A549 (cell line): ENCODE data around the gene ZFY. TPM values are rescaled to one million over a fixed set of nuclear protein-coding genes. Genes with fewer than 3 reads are reported as not detected.

Experiments
- ATAC-seq, 2 experiments: fragments of 200-7000 bp in 1 of 2; fragments of >200 bp in 1 of 2; cut with Nextera tagmentation in 1 of 2; cut with Tn5 transposase in 1 of 2; 3 replicates each; pipeline versions ENCODE4 v1.8.0 to v1.9.1; 2018 to 2020; ENCODE audit warnings: mild to moderate bottlenecking in 1 of 2, moderate library complexity in 1 of 2
- CTCF ChIA-PET: fragments of 300-600 bp; sonication (Branson Sonifier 250); formaldehyde crosslinking; extraction: SDS; loops from one replicate; lab custom pipeline; 2021; ENCODE audit warnings: antibody characterized with exemption, inconsistent platforms; lab: Yijun Ruan, JAX
- POLR2A ChIA-PET: fragments of 350-600 bp; formaldehyde crosslinking; extraction: SDS; loops from one replicate; lab custom pipeline; 2021; ENCODE audit warnings: antibody characterized with exemption, inconsistent platforms; lab: Yijun Ruan, JAX
- DNase-seq, 2 experiments: peaks; one replicate each; pipeline versions ENCODE4 v3.0.0 to v3.0.0-alpha.2; 2011 to 2016; ENCODE audit warnings: low read depth in 1 of 2, low spot score in 1 of 2
- FAIRE-seq: peaks from 2 replicates; lab custom pipeline; 2011; peaks lifted over from hg19 to GRCh38; lab: Jason Lieb, UNC
- H3K27ac ChIP-seq, 2 experiments: fragments of >200 bp; sonication (Bioruptor Twin); formaldehyde crosslinking; 3 replicates each; pipeline ENCODE4 v1.5.1; 2016 to 2017
- H3K4me1 ChIP-seq: fragments of >200 bp; sonication (Bioruptor Twin); formaldehyde crosslinking; 3 replicates; pipeline ENCODE4 v1.6.1; 2016
- H3K4me2 ChIP-seq: fragments of >200 bp; sonication (Bioruptor Twin); formaldehyde crosslinking; 3 replicates; pipeline ENCODE4 v1.6.1; 2016
- H3K4me3 ChIP-seq: fragments of >200 bp; sonication (Bioruptor Twin); formaldehyde crosslinking; 3 replicates; pipeline ENCODE4 v1.5.1; 2016
- H3K9me3 ChIP-seq: fragments of >200 bp; sonication (Bioruptor Twin); formaldehyde crosslinking; 3 replicates; pipeline ENCODE4 v1.6.1; 2016
- BCL3 ChIP-seq: fragments of >200 bp; sonication (Bioruptor Twin); formaldehyde crosslinking; IDR thresholded peaks from 3 replicates; pipeline ENCODE4 v1.6.1; 2016
- BHLHE40 ChIP-seq: IDR thresholded peaks from 2 replicates; pipeline ENCODE4 v1.6.1; 2012; ENCODE audit warnings: low read depth, low read length, inconsistent platforms
- CBX2 ChIP-seq: fragments of 200-600 bp; sonication (generic); IDR thresholded peaks from 2 replicates; pipeline ENCODE4 v1.6.1; 2016; ENCODE audit warnings: low read depth, mild to moderate bottlenecking, borderline replicate concordance
- CBX8 ChIP-seq: fragments of 200-600 bp; sonication (generic); IDR thresholded peaks from 2 replicates; pipeline ENCODE4 v1.6.1; 2016
- CTCF ChIP-seq: fragments of >200 bp; sonication (Bioruptor Twin); formaldehyde crosslinking; IDR thresholded peaks from 3 replicates; pipeline ENCODE4 v1.5.1; 2016
- EHF ChIP-seq: fragments of 250-450 bp; sonication (Bioruptor Pico); IDR thresholded peaks from 2 replicates; pipeline ENCODE4 v1.5.0; 2020; ENCODE audit warnings: mild to moderate bottlenecking
- FOSB ChIP-seq: fragments of 250-450 bp; sonication (Bioruptor Pico); IDR thresholded peaks from 2 replicates; pipeline ENCODE4 v1.5.0; 2020; ENCODE audit warnings: mild to moderate bottlenecking, moderate library complexity
- FOXS1 ChIP-seq: fragments of 250-450 bp; sonication (Bioruptor Pico); IDR thresholded peaks from 2 replicates; pipeline ENCODE4 v1.5.0; 2020; ENCODE audit warnings: mild to moderate bottlenecking, moderate library complexity
- GATA3 ChIP-seq: IDR thresholded peaks from 2 replicates; pipeline ENCODE4 v1.6.1; 2012; ENCODE audit warnings: borderline replicate concordance
- HDAC2 ChIP-seq: fragments of 200-600 bp; sonication (generic); IDR thresholded peaks from 2 replicates; pipeline ENCODE4 v1.6.1; 2016
- HES2 ChIP-seq: fragments of >200 bp; sonication (Bioruptor Twin); formaldehyde crosslinking; IDR thresholded peaks from 2 replicates; pipeline ENCODE4 v1.6.1; 2016
- HEYL ChIP-seq: fragments of 250-450 bp; sonication (Bioruptor Pico); IDR thresholded peaks from 2 replicates; pipeline ENCODE4 v1.8.0; 2021; ENCODE audit warnings: mild to moderate bottlenecking, moderate library complexity
- HMGXB4 ChIP-seq: fragments of 250-450 bp; sonication (Bioruptor Pico); IDR thresholded peaks from 2 replicates; pipeline ENCODE4 v1.5.0; 2021; ENCODE audit warnings: mild to moderate bottlenecking, moderate library complexity, borderline replicate concordance
- JUN ChIP-seq, 2 experiments: fragments of >200 bp; sonication (Bioruptor Twin); formaldehyde crosslinking; IDR thresholded peaks; 2 replicates in 1 of 2; 3 replicates in 1 of 2; pipeline ENCODE4 v1.6.1; 2016 to 2017
- MAX ChIP-seq: IDR thresholded peaks from 2 replicates; pipeline ENCODE4 v1.6.1; 2012
- NPAS2 ChIP-seq: fragments of 250-450 bp; sonication (Bioruptor Pico); IDR thresholded peaks from 2 replicates; pipeline ENCODE4 v1.8.0; 2022; ENCODE audit warnings: mild to moderate bottlenecking, moderate library complexity, borderline replicate concordance
- PHF8 ChIP-seq: fragments of 200-600 bp; sonication (generic); IDR thresholded peaks from 2 replicates; pipeline ENCODE4 v1.6.1; 2016; ENCODE audit warnings: low read depth, mild to moderate bottlenecking, antibody characterized with exemption, moderate library complexity, borderline replicate concordance
- RFX5 ChIP-seq: fragments of 450-650 bp; IDR thresholded peaks from 2 replicates; pipeline ENCODE4 v1.7.1; 2014; ENCODE audit warnings: antibody characterized with exemption, mild to moderate bottlenecking, moderate library complexity
- SMC3 ChIP-seq: fragments of >200 bp; sonication (Bioruptor Twin); formaldehyde crosslinking; IDR thresholded peaks from 3 replicates; pipeline ENCODE4 v1.6.1; 2018; ENCODE audit warnings: inconsistent platforms
- ZC3H11A ChIP-seq: fragments of 450-650 bp; IDR thresholded peaks from 2 replicates; pipeline ENCODE4 v1.6.1; 2014; ENCODE audit warnings: antibody characterized with exemption, mild to moderate bottlenecking
- ZFP36 ChIP-seq: fragments of 450-650 bp; IDR thresholded peaks from 2 replicates; pipeline ENCODE4 v1.6.1; 2014; ENCODE audit warnings: borderline replicate concordance; ENCODE audit not compliant: partially characterized antibody
- ZNF302 ChIP-seq: fragments of 250-450 bp; sonication (Bioruptor Pico); IDR thresholded peaks from 2 replicates; pipeline ENCODE4 v1.9.0; 2021; ENCODE audit warnings: inconsistent platforms, mild to moderate bottlenecking, moderate library complexity
- ZSCAN20 ChIP-seq: fragments of 250-450 bp; sonication (Bioruptor Pico); IDR thresholded peaks from 2 replicates; pipeline ENCODE4 v1.8.0; 2022; ENCODE audit warnings: mild to moderate bottlenecking, moderate library complexity
- WGBS: methylation state at CpG from one replicate; pipeline ENCODE4 v1.1.6; 2017; ENCODE audit errors: missing lambda C conversion rate; 5-methylcytosine and 5-hydroxymethylcytosine counted together
- polyA plus RNA-seq, 4 experiments: library from polyadenylated mRNA; depleted of rRNA in 3 of 4; stranded (reverse); fragments of >200 nt; fragmentation: RNase III in 1 of 4; extraction: RNeasy Plus Mini Kit Qiagen cat#74134 plus additional on column Dnase treatment in 1 of 4; gene quantifications; 2 replicates in 3 of 4; 3 replicates in 1 of 4; pipeline ENCODE4 v1.2.3, GENCODE V29; 2011 to 2017

The ZFY gene
- polyA plus RNA-seq, 2 of the 4 experiments (the other 2 are of a cell fraction), result 3.0 to 11.3 TPM

- TF ChIP-seq HDAC2 (no peak), GATA3 (no peak), ZNF302 (CRISPR knock-in tag) (no peak), CBX2 (no peak), HMGXB4 (no peak), EHF (no peak), BHLHE40 (no peak), CTCF (no peak), CBX8 (no peak)
- ATAC-seq (peak in 1 of 2 experiments; percentile 30; a peak in 2 of 6 replicates), DNase-seq (no peak), FAIRE-seq (no peak)
- Histone ChIP-seq H3K4me2 (peak overlapping the region; percentile 85), H3K4me3 (no peak overlapping the region), H3K27ac (no peak overlapping the region), H3K9me3 (no peaks in the 10 kb centered on the region), H3K4me1 (peaks cover 14% of the 10 kb centered on the region)
- ChIA-PET CTCF (no interaction called here), POLR2A (no interaction called here)
Measured at GRCh38 chrY:3002190-3002589, 67.0 kb downstream of the ZFY start.

GRCh38 chrY:3002680-3003515 lies 67.7 kb downstream of the ZFY start:
- H3K4me1 ChIP-seq, result peaks cover 14% of the 10 kb centered on the region
- peak overlapping the region; percentile 85 for H3K4me2 ChIP-seq
- CTCF ChIA-PET, result no interaction called here
- H3K27ac ChIP-seq, result peak overlapping the region; percentile 63 to 77
- TF ChIP-seq FOXS1 (CRISPR knock-in tag) (no peak), SMC3 (no peak), PHF8 (no peak), CBX2 (no peak), MAX (no peak), RFX5 (no peak), NPAS2 (CRISPR knock-in tag) (no peak), JUN (IDR thresholded peaks at IDR 0.05) (no peak)
- DNase-seq (peak in 1 of 2 experiments; percentile 4), FAIRE-seq (no peak), ATAC-seq (peak; percentile 60 to 81; a peak in 5 of 6 replicates)
- H3K4me3 ChIP-seq, result peak overlapping the region; percentile 38
- 4% methylated on average over 6 of the region's 15 CpGs for WGBS
- H3K9me3 ChIP-seq, result no peaks in the 10 kb centered on the region
- POLR2A ChIA-PET, result no interaction called here

GRCh38 chrY:3003516-3003830 lies 68.3 kb downstream of the ZFY start:
- TF ChIP-seq ZSCAN20 (CRISPR knock-in tag) (no peak), ZNF302 (CRISPR knock-in tag) (no peak), NPAS2 (CRISPR knock-in tag) (no peak), HEYL (no peak), ZFP36 (no peak), FOSB (CRISPR knock-in tag) (no peak), HES2 (no peak), MAX (no peak), BCL3 (no peak), ZC3H11A (no peak)
- ChIA-PET POLR2A (no interaction called here), CTCF (no interaction called here)
- DNase-seq (no peak), FAIRE-seq (no peak), ATAC-seq (no peak)
- H3K4me2 ChIP-seq, result peak overlapping the region; percentile 85
- H3K4me1 ChIP-seq, result peaks cover 14% of the 10 kb centered on the region
- peak overlapping the region; percentile 63 to 77 for H3K27ac ChIP-seq
- no peaks in the 10 kb centered on the region for H3K9me3 ChIP-seq
- 11% methylated on average over 3 of the region's 3 CpGs for WGBS
- H3K4me3 ChIP-seq, result peak overlapping the region; percentile 38
